Measurements from ENCODE around the gene PNPLA6.

The PNPLA6 gene

DNA sequence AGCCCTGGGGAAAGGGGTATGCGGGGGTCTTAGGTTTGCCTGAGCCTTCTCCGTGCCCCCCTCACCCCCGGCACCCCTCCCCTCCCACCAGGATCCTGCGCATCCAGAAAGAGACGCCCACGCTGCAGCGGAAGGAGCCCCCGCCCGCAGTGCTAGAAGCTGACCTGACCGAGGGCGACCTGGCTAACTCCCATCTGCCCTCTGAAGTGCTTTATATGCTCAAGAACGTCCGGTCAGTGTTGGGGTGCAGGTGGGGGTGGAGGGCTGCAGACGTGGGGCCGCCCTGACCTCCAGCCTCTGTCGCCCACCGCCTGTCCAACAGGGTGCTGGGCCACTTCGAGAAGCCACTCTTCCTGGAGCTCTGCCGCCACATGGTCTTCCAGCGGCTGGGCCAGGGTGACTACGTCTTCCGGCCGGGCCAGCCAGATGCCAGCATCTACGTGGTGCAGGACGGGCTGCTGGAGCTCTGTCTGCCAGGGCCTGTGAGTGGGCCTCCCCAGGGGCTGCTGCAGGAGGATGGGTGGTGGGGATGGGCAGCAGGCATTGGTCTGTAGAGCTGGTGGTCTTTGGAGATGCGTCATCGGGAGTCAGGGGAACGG is 4.4 kb downstream of the PNPLA6 start:
- ChIA-PET CTCF (no interaction called here), POLR2A (ENCODE audit: low non-redundant PET) (no interaction called here)
- DNase-seq (ENCODE audit: low spot score) = no peak
- TF ChIP-seq, protein P1, sequence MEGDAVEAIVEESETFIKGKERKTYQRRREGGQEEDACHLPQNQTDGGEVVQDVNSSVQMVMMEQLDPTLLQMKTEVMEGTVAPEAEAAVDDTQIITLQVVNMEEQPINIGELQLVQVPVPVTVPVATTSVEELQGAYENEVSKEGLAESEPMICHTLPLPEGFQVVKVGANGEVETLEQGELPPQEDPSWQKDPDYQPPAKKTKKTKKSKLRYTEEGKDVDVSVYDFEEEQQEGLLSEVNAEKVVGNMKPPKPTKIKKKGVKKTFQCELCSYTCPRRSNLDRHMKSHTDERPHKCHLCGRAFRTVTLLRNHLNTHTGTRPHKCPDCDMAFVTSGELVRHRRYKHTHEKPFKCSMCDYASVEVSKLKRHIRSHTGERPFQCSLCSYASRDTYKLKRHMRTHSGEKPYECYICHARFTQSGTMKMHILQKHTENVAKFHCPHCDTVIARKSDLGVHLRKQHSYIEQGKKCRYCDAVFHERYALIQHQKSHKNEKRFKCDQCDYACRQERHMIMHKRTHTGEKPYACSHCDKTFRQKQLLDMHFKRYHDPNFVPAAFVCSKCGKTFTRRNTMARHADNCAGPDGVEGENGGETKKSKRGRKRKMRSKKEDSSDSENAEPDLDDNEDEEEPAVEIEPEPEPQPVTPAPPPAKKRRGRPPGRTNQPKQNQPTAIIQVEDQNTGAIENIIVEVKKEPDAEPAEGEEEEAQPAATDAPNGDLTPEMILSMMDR (conservative IDR thresholded peaks at IDR 0.05; ENCODE audit: low read depth) = no peak
- H3K27ac ChIP-seq = no peak overlapping the region

DNA sequence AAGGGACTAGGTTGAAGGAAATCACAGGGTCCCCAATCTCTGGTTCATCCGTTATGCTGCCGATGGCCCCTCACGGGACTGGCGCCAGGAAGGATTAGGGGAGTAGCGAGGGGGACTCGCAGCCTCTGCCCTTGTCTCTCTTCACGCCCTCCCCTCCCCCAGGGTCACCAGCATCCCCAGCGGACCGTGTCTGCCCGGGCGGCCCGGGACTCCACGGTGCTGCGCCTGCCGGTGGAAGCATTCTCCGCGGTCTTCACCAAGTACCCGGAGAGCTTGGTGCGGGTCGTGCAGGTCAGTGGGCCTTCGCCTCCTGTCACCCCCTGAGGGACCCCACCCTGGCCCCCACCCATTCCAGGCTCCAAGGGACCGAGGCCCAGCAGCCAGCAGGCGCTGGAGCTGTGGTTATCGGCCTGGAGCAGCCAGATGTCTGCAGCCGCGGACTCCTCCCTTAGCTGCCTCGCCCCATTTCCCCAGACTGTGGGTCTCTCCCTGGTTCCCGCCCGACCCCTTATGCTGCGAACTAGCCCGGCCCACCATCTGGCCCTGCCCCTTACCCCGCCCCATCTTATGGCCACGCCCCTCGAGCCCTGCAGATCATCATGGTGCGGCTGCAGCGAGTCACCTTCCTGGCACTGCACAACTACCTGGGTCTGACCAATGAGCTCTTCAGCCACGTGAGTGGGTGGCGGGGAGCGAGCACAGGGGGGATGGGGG is 5.4 kb downstream of the PNPLA6 start:
- CTCF ChIA-PET = interaction anchor here (0.6 kb wide), 1 partner anchor 19 kb away, joined by 3 read pairs; no protein-coding TSS in a partner anchor
- POLR2A ChIA-PET (ENCODE audit: low non-redundant PET) = no interaction called here
- DNase-seq (ENCODE audit: low spot score) = peak; percentile 54

DNA sequence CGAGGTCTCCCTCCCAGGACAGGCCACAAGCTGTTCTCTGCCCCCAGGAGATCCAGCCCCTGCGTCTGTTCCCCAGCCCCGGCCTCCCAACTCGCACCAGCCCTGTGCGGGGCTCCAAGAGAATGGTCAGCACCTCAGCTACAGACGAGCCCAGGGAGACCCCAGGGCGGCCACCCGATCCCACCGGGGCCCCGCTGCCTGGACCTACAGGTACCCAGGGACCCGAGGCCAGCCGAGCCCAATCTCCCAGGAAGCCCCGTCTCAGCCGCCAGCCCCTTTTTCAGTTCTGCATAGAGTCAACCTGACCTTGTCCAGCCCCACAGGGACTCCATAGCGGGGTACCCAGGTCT is 5.9 kb downstream of the PNPLA6 start:
- DNase-seq (ENCODE audit: low spot score) = no peak
- ChIA-PET POLR2A (ENCODE audit: low non-redundant PET) (no interaction called here), CTCF (interaction anchor here (0.6 to 0.9 kb wide), 2 partner anchors 18 to 47 kb away, joined by 3 read pairs; no protein-coding TSS in a partner anchor)
- H3K27ac ChIP-seq = no peak overlapping the region
- TF ChIP-seq, protein P1 (conservative IDR thresholded peaks at IDR 0.05; ENCODE audit: low read depth) = no peak

More for the DNA sequence above, 5.4 kb downstream of the PNPLA6 start:
- TF ChIP-seq, protein P1 (conservative IDR thresholded peaks at IDR 0.05; ENCODE audit: low read depth) = no peak
- no peak overlapping the region for H3K27ac ChIP-seq

DNA sequence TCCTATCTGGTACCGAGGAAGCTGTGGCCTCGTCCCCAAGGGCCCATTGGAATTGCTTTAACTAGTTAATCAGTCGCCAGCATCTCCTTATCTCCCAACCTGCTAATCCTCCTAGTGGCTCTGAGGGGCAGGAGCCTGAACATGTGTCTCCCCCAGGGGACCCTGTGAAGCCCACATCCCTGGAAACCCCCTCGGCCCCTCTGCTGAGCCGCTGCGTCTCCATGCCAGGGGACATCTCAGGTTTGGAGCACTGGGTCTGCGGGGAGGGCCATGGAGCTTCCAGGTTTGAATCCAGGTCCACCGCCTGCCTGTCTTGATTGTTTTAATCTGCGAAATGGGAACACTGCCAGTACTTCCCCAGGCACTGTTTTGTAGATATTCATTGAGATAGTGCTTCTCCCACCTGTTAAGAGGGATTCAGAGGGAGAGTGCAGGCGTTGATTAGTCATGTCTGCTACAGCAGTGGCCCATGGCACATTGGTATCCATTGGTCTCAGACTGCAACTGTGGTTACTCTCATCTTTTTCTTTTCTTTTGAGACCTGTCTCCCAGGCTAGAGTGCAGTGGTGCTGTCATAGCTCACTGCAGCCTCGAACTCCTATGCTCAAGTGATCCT is 6.4 kb downstream of the PNPLA6 start:
- CTCF ChIA-PET = interaction anchor here (0.6 to 0.9 kb wide), 2 partner anchors 18 to 47 kb away, joined by 3 read pairs; no protein-coding TSS in a partner anchor
- H3K27ac ChIP-seq = no peak overlapping the region
- TF ChIP-seq, protein P1 (conservative IDR thresholded peaks at IDR 0.05; ENCODE audit: low read depth) = no peak
- POLR2A ChIA-PET (ENCODE audit: low non-redundant PET) = no interaction called here
- DNase-seq (ENCODE audit: low spot score) = no peak

DNA sequence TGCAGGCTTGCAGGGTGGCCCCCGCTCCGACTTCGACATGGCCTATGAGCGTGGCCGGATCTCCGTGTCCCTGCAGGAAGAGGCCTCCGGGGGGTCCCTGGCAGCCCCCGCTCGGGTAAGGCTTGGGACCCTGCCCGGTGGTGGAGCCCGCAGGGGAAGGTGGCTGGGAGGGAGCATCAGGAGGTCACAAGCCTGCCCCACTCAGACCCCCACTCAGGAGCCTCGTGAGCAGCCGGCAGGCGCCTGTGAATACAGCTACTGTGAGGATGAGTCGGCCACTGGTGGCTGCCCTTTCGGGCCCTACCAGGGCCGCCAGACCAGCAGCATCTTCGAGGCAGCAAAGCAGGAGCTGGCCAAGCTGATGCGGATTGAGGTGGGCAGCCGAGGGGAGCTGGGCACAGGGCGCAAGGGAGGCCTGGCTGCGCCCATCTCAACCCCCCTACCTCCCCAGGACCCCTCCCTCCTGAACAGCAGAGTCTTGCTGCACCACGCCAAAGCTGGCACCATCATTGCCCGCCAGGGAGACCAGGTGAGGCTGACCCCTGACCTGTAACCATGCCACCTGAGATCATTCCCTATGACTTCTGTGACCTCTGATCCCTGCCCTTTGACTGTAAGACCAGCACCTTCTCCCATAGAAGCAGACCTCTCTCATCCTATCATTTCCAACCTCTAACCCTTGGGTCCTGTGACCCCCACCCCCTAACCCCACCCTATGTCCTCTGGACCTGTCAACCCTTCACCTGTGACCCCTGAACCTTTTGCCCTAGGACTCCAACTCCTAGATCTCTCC is 7.2 kb downstream of the PNPLA6 start:
- DNase-seq (ENCODE audit: low spot score) = no peak
- ChIA-PET CTCF (no interaction called here), POLR2A (ENCODE audit: low non-redundant PET) (no interaction called here)
- TF ChIP-seq, protein P1 (conservative IDR thresholded peaks at IDR 0.05; ENCODE audit: low read depth) = no peak
- no peak overlapping the region for H3K27ac ChIP-seq

DNA sequence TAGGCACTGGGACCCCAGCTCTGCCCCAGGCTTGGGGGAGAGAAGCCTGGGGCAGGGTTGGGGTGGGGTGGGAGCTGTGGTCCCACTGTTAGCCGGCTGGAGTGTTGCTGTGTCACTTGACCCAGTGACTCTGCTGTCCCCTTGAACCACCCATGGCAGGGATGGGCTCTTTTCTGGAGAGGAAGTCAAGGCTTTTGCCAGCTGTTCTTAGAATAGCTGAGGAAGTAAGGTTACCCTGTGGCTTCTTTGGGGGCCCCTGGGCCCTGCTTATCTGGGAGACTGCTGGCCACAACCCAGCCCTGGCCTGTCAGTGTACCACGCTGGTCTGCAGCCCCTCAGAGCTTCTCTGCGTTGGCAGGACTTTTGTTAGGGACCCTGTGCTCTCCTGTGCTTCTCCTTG is 9.1 kb downstream of the PNPLA6 start:
- TF ChIP-seq, protein P1 (conservative IDR thresholded peaks at IDR 0.05; ENCODE audit: low read depth) = no peak
- no peak for DNase-seq (ENCODE audit: low spot score)
- no peak overlapping the region for H3K27ac ChIP-seq
- ChIA-PET CTCF (interaction anchor here (0.6 to 1.0 kb wide), 3 partner anchors 126 to 1312 kb away, joined by 3 to 5 read pairs (median 4); partner anchors contain the start of gene TRAPPC5), POLR2A (ENCODE audit: low non-redundant PET) (no interaction called here)
